Stomach (tissue), 4 donors: ENCODE measurements around the gene UTP3.

Source experiments
- EP300 ChIP-seq: sonication (generic); formaldehyde crosslinking; IDR thresholded peaks from one replicate; pipeline ENCODE4 v1.6.1; 2017; ENCODE audit warnings: antibody characterized with exemption
- POLR2A ChIP-seq, 4 donors: fragments of 450-650 bp; IDR thresholded peaks; one replicate each; pipeline ENCODE4 v1.6.1; 2016; ENCODE audit warnings: antibody characterized with exemption in 4 of 4, control low read depth in 2 of 4, mild to moderate bottlenecking in 1 of 4, moderate library complexity in 1 of 4
- TF ChIP-seq, protein P1 (sequence below), 7 experiments: fragments of 450-650 bp in 4 of 7; fragments of 200-600 bp in 3 of 7; sonication (generic) in 3 of 7; IDR thresholded peaks; one replicate each; pipeline ENCODE4 v1.5.1; 2016 to 2019; ENCODE audit warnings: antibody characterized with exemption in 7 of 7, control low read depth in 2 of 7, mild to moderate bottlenecking in 1 of 7

GRCh38 chr4:70739496-70740337, 51.4 kb downstream of the UTP3 start:
- TF ChIP-seq, protein P1, sequence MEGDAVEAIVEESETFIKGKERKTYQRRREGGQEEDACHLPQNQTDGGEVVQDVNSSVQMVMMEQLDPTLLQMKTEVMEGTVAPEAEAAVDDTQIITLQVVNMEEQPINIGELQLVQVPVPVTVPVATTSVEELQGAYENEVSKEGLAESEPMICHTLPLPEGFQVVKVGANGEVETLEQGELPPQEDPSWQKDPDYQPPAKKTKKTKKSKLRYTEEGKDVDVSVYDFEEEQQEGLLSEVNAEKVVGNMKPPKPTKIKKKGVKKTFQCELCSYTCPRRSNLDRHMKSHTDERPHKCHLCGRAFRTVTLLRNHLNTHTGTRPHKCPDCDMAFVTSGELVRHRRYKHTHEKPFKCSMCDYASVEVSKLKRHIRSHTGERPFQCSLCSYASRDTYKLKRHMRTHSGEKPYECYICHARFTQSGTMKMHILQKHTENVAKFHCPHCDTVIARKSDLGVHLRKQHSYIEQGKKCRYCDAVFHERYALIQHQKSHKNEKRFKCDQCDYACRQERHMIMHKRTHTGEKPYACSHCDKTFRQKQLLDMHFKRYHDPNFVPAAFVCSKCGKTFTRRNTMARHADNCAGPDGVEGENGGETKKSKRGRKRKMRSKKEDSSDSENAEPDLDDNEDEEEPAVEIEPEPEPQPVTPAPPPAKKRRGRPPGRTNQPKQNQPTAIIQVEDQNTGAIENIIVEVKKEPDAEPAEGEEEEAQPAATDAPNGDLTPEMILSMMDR (IDR thresholded peaks at IDR 0.05), result no peak
- no peak for TF ChIP-seq EP300
- TF ChIP-seq POLR2A (IDR thresholded peaks at IDR 0.05), result no peak
